GM12872 (cell line): ENCODE measurements around the gene DAPK1.

Experiments
- TF ChIP-seq, protein P1 (sequence below): IDR thresholded peaks from 3 replicates; pipeline ENCODE4 v1.5.1; 2011; ENCODE audit warnings: low read depth, mild to moderate bottlenecking, low read length, moderate library complexity; ENCODE audit not compliant: insufficient read depth

DAPK1 gene

GRCh38 chr9:87725356-87725899 is 227.8 kb downstream of the DAPK1 start:
- TF ChIP-seq, protein P1, sequence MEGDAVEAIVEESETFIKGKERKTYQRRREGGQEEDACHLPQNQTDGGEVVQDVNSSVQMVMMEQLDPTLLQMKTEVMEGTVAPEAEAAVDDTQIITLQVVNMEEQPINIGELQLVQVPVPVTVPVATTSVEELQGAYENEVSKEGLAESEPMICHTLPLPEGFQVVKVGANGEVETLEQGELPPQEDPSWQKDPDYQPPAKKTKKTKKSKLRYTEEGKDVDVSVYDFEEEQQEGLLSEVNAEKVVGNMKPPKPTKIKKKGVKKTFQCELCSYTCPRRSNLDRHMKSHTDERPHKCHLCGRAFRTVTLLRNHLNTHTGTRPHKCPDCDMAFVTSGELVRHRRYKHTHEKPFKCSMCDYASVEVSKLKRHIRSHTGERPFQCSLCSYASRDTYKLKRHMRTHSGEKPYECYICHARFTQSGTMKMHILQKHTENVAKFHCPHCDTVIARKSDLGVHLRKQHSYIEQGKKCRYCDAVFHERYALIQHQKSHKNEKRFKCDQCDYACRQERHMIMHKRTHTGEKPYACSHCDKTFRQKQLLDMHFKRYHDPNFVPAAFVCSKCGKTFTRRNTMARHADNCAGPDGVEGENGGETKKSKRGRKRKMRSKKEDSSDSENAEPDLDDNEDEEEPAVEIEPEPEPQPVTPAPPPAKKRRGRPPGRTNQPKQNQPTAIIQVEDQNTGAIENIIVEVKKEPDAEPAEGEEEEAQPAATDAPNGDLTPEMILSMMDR = no peak

DNA sequence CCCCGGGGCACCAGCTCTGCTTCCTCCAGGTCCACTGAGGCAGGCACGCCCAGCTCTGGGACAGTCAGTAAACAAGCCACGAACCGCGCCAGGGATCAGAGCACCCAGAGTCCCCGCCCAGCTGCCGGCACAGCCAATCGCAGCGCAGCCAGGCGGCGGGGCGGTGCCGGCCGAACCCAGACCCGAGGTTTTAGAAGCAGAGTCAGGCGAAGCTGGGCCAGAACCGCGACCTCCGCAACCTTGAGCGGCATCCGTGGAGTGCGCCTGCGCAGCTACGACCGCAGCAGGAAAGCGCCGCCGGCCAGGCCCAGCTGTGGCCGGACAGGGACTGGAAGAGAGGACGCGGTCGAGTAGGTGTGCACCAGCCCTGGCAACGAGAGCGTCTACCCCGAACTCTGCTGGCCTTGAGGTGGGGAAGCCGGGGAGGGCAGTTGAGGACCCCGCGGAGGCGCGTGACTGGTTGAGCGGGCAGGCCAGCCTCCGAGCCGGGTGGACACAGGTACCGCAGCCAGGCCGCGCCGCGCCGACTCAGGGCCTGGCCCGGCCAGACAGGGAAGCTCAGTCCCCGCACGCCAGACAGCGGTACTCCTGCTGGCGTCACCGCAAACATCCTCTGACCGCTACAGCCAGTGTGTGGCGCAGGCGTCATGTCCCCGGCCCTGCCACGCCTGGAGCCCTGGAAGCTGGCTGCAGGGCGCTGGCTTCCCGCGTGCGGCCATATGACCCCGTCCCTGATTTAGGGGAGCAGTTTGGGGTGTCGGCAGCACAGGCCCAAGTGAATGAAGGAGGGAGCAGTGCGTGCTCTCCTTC is 228.4 kb downstream of the DAPK1 start, which contains the start of gene CTSL:
Gene CTSL (plus strand): TSS at position 220 of the 810 bp plus-strand sequence. CDS start 1,485 bp downstream, outside the sequence.
- TF ChIP-seq, protein P1 = no peak

GRCh38 chr9:87729246-87729645 is 231.6 kb downstream of the DAPK1 start:
- TF ChIP-seq, protein P1 = no peak

DNA sequence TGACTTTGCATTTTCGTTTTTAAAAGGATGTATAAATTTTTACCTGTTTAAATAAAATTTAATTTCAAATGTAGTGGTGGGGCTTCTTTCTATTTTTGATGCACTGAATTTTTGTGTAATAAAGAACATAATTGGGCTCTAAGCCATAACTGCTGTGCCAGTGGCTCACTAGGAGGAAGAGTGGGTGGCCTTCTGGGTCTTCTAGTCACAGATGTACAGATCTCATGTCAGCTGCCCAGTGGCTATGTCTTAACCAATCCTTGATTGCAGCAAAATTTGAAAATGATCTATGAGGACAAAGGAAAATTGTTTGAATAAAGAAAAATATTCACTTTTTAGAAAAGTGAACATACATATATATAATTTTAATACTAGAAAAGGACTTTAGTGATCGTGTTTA is 233.7 kb downstream of the DAPK1 start:
- TF ChIP-seq, protein P1 = no peak

GRCh38 chr9:87732344-87732743 is 234.7 kb downstream of the DAPK1 start:
- TF ChIP-seq, protein P1 = no peak

GRCh38 chr9:87732756-87733155 is 235.1 kb downstream of the DAPK1 start:
- TF ChIP-seq, protein P1 = no peak

DNA sequence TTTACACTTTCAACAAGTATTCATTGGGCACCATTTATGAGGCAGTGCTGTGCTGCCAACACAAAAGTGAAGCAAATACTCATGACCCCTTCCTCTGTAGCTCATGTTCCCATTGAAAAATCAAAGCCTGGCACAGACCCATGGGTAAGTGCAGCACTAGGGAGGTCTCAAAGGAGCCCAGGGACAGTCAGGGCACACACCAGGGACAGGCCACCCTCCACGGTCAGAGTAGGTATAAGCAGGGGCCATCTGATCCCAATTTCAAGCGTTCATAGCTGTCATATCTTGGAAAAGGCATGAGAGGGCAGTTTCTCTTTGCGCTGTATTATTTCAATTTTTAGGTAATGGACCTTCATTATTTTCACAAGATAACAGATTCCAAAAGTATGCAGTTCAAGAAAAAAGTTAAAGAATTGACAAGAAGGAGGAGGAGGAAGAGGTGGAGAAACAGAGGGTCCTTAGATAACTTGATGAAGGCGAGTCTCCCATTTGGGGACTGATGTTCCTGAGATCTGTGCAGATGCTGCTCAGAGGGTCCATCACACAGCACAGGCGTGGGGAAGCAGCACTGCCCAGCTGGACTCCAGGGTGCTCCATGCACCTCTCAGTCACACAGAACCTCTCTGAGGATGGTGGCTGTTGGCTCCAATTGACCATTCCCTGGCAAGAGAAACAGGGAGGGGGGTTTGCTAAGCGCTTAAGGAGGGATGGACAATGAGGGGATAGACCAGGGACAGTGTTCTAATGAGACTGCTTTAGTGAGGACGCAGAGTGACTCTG is 235.8 kb downstream of the DAPK1 start:
- TF ChIP-seq, protein P1 = no peak
